ENCODE data around the gene ZCWPW2. TPM values are rescaled to one million over a fixed set of nuclear protein-coding genes. Genes with fewer than 3 reads are reported as not detected.
A peak's percentile ranks its signal among the peaks of the same experiment; 100 is the strongest.

ZCWPW2 gene
- total and polyA plus RNA-seq, 7 donors, result 0.25 to 6.4 (median 1.3) TPM; not detected in 1

- Histone ChIP-seq H3K4me1 (peaks cover 0 to 9% (median 3%) of the 10 kb centered on the region in 4 donors), H3K27me3 (no peaks in the 10 kb centered on the region), H3K27ac (no peak overlapping the region), H3K9me3 (no peaks in the 10 kb centered on the region), H3K36me3 (peaks cover 0 to 66% (median 0%) of the 10 kb centered on the region in 4 donors), H3K4me3 (no peak overlapping the region)
- no peak for DNase-seq
- intact Hi-C loops (cut with DNase I), result no loop called here
- no peak for TF ChIP-seq POLR2AphosphoS5 (IDR thresholded peaks at IDR 0.05)
- TF ChIP-seq POLR2A (IDR thresholded peaks at IDR 0.05), result no peak
- no peak for TF ChIP-seq EP300 (IDR thresholded peaks at IDR 0.05)
- TF ChIP-seq, protein P1, sequence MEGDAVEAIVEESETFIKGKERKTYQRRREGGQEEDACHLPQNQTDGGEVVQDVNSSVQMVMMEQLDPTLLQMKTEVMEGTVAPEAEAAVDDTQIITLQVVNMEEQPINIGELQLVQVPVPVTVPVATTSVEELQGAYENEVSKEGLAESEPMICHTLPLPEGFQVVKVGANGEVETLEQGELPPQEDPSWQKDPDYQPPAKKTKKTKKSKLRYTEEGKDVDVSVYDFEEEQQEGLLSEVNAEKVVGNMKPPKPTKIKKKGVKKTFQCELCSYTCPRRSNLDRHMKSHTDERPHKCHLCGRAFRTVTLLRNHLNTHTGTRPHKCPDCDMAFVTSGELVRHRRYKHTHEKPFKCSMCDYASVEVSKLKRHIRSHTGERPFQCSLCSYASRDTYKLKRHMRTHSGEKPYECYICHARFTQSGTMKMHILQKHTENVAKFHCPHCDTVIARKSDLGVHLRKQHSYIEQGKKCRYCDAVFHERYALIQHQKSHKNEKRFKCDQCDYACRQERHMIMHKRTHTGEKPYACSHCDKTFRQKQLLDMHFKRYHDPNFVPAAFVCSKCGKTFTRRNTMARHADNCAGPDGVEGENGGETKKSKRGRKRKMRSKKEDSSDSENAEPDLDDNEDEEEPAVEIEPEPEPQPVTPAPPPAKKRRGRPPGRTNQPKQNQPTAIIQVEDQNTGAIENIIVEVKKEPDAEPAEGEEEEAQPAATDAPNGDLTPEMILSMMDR (IDR thresholded peaks at IDR 0.05), result no peak
Measured at GRCh38 chr3:28337230-28337629, 11.3 kb upstream of the ZCWPW2 start.

- Histone ChIP-seq H3K4me1 (peaks cover 0 to 64% (median 29%) of the 10 kb centered on the region in 4 donors), H3K4me3 (no peak overlapping the region), H3K27ac (peak overlapping the region in 3 of 4 donors; percentile 5 to 39 (median 9))
Measured at GRCh38 chr3:28343144-28343543, 5.4 kb upstream of the ZCWPW2 start.

GRCh38 chr3:28345690-28346089, 2.8 kb upstream of the ZCWPW2 start:
- H3K27ac ChIP-seq, result no peak overlapping the region
- DNase-seq, result no peak
- H3K9me3 ChIP-seq, result no peaks in the 10 kb centered on the region
- H3K36me3 ChIP-seq, result no peaks in the 10 kb centered on the region
- H3K27me3 ChIP-seq, result no peaks in the 10 kb centered on the region
- WGBS, 2 donors, result 95 to 96% methylated on average over 1 of the region's 1 CpG
- peaks cover 0 to 75% (median 33%) of the 10 kb centered on the region in 4 donors for H3K4me1 ChIP-seq
- intact Hi-C loops (cut with DNase I), result loop anchor here (5.0 kb wide), 1 partner anchor 103 kb away; the partner anchor contains the start of gene CMC1
- no peak overlapping the region for H3K4me3 ChIP-seq
- TF ChIP-seq EP300 (IDR thresholded peaks at IDR 0.05), result no peak
- no peak for TF ChIP-seq POLR2A (IDR thresholded peaks at IDR 0.05)
- TF ChIP-seq, protein P1 (IDR thresholded peaks at IDR 0.05), result no peak
- TF ChIP-seq POLR2AphosphoS5 (IDR thresholded peaks at IDR 0.05), result no peak

More at GRCh38 chr3:28343144-28343543, 5.4 kb upstream of the ZCWPW2 start:
- intact Hi-C loops (cut with DNase I), result no loop called here
- Histone ChIP-seq H3K9me3 (no peaks in the 10 kb centered on the region), H3K27me3 (no peaks in the 10 kb centered on the region), H3K36me3 (peaks cover 0 to 23% (median 0%) of the 10 kb centered on the region in 4 donors)
- TF ChIP-seq EP300 (IDR thresholded peaks at IDR 0.05) (no peak), POLR2A (IDR thresholded peaks at IDR 0.05) (no peak), POLR2AphosphoS5 (IDR thresholded peaks at IDR 0.05) (no peak)
- TF ChIP-seq, protein P1 (IDR thresholded peaks at IDR 0.05), result no peak
- DNase-seq, result no peak

DNA sequence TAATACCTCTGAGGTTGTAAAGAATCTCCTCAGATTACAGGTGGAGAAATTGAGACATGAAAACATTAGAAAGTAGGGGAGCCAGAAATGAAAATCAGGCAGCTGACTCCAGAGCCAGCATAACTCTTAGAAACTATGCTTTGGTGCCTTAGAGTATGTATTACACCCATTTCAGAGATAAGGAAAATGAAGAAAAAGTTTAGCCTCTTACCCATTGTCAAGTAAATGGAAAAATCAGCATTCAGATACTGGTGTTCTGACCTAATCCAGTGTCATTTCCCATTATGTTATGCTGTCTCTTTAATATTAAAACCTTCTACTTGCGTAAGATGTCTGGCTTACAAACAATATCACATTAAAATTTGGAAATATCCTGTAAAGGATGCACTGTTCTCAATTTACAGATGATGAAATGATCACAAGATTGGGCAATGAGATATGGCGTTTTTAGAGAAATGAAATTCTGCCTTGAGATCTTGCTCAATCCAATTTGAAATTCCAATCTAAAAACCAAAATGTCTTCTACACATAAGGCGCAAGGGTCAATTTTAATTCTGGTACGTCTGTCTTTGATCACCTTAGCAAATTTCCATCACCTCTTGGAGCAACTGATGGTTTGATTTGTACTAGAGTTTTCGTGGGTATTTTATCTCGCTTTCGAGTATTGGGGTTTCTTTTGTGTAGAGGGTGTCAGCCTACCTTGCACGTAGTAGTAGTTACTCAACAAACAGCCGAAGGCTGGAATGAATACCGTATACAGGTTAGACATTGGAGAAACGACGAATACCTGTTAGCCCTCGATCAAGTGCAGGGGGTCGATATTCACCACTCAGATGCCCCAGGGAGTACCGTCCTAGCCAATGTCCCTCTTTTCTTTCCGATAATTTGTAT, 902 bp upstream of the ZCWPW2 start:
- Histone ChIP-seq H3K36me3 (no peaks in the 10 kb centered on the region), H3K27ac (peak overlapping the region; percentile 95 to 99 (median 98)), H3K4me1 (peaks cover 0 to 62% (median 28%) of the 10 kb centered on the region in 4 donors), H3K27me3 (no peaks in the 10 kb centered on the region), H3K4me3 (peak overlapping the region; percentile 60 to 88 (median 77)), H3K9me3 (no peaks in the 10 kb centered on the region)
- WGBS, 2 donors, result 25 to 36% methylated on average over 16 of the region's 16 CpGs
- intact Hi-C loops (cut with DNase I), result loop anchor here (5.0 kb wide), 1 partner anchor 105 kb away; the partner anchor contains the start of gene CMC1
- DNase-seq, result no peak
- TF ChIP-seq, protein P1 (IDR thresholded peaks at IDR 0.05), result no peak
- TF ChIP-seq EP300 (IDR thresholded peaks at IDR 0.05) (peak in 3 of 4 donors; percentile 27 to 61 (median 58)), POLR2A (IDR thresholded peaks at IDR 0.05) (no peak), POLR2AphosphoS5 (IDR thresholded peaks at IDR 0.05) (peak; percentile 50 to 75 (median 60))
